Embryonic facial prominence (tissue), 1 donor: ENCODE measurements around the gene CCSER2.
"Not testable (repeated sequence)": the region's sequence is repeated elsewhere in the genome, so short reads cannot be mapped to it uniquely, and the experiment has no call there.

Experiments
- DNase-seq: peaks from one replicate; pipeline ENCODE4 v3.0.0-alpha.2; 2016; ENCODE audit errors: extremely low spot score

The CCSER2 gene, protein sequence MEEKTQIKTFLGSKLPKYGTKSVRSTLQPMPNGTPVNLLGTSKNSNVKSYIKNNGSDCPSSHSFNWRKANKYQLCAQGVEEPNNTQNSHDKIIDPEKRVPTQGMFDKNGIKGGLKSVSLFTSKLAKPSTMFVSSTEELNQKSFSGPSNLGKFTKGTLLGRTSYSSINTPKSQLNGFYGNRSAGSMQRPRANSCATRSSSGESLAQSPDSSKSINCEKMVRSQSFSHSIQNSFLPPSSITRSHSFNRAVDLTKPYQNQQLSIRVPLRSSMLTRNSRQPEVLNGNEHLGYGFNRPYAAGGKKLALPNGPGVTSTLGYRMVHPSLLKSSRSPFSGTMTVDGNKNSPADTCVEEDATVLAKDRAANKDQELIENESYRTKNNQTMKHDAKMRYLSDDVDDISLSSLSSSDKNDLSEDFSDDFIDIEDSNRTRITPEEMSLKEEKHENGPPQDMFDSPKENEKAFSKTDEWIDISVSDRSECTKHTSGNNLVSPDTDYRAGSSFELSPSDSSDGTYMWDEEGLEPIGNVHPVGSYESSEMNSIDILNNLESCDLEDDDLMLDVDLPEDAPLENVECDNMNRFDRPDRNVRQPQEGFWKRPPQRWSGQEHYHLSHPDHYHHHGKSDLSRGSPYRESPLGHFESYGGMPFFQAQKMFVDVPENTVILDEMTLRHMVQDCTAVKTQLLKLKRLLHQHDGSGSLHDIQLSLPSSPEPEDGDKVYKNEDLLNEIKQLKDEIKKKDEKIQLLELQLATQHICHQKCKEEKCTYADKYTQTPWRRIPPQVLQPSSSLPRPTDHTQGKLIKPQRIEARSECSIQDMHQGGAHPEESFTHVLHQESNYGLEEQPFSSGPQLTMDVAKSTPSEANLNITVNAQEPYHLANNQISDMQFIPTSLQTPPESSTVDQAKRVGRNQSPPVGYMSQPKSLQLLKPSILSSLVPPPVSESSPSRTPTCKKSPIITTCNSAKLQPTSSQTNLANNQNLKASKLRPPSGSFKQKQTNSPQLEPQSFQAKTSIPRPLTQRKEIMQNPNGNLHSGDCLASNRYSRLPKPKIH

DNA sequence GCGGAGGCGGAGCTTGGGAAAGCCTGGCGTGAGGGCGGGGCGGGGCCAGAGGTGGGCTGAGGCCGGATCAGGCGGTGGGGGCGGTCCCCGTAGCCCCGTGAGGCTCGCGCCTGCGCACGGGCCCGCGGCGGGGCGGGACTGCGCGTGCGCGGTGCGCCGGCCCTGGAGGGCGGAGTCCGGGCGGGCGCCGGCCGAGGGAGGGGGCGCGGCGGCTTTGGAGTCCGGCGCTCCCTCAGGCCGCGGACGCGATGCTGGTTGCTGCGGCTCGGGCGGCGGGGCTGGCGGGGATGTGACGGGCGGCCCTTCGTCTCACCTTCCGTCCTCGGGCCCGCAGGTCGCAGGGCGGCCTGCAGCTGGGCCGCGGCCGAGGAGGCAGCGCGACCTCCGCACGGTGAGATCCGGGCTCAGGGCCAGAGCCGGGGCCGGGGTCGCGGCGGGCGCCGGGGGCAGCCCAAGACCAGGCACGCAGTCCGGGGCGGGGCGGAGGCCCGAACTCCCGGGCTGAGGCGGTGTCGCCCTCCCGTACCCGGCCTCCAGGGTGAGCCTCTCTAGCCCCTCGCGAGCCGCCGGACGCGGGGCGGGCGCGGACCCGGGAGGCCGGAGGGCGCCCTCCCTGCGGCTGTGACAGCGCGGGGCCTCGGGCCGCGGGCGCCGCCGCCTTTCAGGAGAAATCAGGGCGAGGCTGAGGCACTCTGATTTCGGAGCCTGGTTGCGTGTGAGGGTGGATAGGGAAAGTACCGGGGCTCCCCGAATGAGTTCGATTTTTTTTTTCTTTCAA lies at the start of gene CCSER2:
Gene CCSER2, plus strand, starts transcription at position 172 of the 778 bp plus-strand sequence. CDS start 42,464 bp downstream, outside the sequence.
- peak; percentile 64 for DNase-seq

DNA sequence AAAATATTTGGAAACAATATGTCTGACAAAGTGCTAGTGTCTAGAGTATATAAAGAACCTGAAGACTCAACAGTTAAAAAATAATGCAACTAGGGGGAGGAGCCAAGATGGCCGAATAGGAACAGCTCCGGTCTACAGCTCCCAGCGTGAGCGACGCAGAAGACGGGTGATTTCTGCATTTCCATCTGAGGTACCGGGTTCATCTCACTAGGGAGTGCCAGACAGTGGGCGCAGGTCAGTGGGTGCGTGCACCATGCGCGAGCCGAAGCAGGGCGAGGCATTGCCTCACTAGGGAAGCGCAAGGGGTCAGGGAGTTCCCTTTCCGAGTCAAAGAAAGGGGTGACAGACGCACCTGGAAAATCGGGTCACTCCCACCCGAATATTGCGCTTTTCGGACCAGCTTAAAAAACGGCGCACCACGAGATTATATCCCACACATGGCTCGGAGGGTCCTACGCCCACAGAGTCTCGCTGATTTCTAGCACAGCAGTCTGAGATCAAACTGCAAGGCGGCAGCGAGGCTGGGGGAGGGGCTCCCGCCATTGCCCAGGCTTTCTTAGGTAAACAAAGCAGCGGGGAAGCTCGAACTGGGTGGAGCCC lies 48.4 kb upstream of the CCSER2 start:
- not testable (repeated sequence) for DNase-seq

DNA sequence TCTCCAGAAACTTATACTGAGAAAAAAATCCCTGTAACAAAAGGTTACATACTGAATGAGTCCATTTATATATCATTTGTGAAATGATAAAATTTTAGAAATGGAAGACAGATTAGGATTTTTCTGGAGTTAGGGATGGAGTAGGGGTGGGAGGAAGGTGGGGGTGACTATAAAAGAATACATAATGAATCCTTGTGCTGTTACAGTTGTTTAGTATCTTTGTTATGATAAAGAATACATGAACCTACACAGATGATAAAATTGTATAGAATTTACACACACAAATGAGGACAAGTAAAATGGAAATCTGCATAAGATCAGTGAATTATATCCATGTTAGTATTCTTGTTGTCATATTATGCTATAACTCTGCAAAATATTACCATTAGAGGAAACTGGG lies 41.7 kb upstream of the CCSER2 start:
- no peak for DNase-seq

DNA sequence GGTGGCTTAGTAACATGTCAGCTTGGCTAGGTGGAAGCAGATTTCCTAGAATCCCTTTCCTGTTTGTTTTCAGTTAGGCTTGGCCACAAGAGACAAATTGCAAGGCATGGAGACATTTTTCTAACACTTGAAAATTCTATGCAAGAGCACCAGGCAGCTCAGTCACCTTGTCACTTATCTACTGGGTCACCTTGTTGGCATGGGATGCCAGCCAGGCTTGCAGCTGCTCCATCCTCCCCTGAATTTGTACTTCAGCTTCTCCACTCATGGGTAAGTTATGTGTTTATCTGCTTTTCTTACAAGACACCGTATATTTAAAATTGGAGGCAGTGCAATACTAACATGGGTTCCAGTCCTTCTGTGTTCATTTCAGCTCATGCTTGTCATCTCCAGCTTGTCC lies 40.2 kb upstream of the CCSER2 start:
- DNase-seq: no peak

DNA sequence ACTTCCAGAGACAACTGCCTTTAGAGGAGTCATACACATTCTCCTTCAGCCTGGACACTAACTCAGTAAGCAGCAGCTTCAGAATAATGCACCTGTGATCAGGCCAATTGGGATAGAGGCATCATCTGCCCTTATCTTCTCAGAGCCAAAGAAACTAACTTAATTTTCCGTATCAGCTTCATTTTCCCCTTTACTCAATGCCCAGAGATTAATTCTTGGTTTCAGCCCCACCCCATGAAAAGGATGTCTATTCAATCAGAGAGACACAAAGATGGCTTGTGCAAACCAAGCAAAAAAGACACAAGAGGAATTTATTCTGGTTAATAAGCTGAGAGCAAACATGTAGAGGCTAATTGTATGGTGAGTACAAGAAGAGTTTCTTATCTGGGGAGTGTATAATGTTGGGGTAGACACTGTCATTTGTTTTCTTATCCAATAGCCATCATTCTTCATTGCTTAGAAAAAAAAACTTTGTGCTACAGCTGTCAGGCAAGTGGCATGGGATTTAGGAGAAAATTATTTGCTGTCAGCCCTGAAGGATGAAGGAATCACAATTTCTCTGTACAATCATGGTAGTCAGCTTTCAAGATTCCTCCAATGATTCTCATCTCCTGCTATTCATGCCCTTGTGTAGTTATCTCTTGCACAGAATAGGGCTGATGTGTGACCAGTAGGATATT lies 38.7 kb upstream of the CCSER2 start:
- no peak for DNase-seq

DNA sequence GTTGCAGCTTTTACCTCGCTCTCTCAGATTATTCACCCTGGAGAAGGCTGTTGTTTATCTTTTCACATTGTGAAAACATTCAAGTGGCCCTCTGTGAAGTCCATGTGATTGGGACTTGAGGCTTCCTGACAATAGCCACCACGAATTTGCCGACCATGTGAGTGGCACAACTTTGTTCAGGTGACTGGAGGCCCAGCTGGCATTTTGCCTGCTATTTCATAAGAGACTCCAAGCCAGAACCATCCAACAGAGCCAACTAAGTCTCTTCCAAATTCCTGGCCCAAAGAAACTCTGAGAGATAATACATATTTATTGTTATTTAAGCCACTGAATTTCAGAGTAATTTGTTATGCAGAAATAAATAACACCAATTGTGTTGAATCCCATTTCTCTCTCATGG lies 38.2 kb upstream of the CCSER2 start:
- no peak for DNase-seq

DNA sequence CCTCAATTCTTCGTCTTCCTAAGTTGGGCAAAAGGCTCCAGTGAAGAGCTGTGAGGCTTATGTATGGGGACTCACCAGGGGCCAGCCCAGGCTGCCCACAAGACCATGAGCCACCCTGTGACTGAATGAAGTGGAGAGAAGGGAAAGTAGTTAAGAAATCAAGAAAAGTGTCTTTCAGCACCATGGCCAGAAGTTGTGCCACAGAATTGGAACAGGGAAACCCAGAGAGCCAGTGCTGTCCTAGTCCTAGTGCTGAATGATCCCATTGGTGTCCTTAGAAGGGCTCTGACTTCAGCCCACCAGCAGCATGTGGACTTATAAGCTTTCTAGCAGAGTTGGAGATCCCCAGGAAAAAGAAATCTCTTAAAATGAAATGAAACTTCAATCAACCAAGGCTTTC lies 37.0 kb upstream of the CCSER2 start:
- DNase-seq: peak; percentile 31

DNA sequence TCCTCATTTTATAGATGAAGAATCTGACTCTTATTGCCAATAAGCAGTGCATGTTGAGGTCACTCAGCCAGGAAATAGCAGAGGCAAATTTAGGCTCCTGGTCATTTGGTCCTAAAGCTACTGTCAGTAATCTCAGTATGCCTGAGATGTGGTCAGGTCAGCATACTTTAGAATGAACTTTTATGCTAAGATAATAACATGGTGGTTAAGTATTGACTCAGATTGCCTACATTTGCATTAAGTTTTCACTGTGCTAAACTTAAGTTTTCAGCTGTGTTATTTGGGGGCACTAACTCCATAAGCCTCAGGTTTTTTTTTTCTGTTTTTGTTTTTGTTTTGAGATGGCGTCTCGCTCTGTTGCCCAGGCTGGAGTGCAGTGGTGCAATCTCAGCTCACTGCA lies 35.9 kb upstream of the CCSER2 start:
- DNase-seq: no peak

DNA sequence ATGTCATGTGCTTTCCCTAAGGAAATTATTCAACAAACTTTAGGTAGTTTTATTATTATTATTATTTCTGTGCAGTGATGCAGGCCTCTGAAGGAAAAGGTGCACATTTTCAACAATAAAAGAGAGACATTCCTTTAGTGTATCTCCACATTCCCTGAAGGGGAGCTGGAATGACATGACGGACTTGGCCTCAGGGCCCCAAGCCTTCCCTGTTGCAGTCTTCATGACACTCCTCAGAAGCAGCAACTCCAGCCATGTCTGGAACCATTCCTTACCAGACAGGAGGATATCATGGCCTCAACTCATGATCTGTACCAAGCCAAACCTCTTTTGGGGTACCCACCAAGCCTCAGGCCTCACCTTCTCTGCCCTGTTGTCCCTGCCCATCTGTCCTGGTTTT lies 35.2 kb upstream of the CCSER2 start:
- DNase-seq: no peak

DNA sequence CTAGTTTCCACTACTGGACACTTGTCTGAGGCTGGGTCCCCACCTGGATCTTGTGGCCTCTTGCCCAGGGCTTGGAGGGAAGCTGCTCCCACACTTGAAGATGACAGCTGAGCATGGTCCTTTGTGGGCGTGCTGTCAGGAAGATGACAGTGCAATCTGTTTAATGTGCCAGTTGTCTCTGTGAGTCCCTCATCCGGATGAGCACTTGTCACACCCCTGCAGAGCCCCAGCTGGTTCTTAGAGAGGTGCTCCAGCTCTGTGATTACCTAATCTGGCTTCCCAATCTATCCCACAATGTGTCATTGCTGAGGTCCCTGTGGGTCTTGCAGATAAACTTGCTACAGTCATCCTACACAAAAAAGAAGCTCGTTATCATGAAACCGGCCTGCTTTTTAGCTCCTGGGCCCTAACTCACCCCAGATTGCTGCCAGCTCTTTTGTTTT lies 34.8 kb upstream of the CCSER2 start:
- no peak for DNase-seq

DNA sequence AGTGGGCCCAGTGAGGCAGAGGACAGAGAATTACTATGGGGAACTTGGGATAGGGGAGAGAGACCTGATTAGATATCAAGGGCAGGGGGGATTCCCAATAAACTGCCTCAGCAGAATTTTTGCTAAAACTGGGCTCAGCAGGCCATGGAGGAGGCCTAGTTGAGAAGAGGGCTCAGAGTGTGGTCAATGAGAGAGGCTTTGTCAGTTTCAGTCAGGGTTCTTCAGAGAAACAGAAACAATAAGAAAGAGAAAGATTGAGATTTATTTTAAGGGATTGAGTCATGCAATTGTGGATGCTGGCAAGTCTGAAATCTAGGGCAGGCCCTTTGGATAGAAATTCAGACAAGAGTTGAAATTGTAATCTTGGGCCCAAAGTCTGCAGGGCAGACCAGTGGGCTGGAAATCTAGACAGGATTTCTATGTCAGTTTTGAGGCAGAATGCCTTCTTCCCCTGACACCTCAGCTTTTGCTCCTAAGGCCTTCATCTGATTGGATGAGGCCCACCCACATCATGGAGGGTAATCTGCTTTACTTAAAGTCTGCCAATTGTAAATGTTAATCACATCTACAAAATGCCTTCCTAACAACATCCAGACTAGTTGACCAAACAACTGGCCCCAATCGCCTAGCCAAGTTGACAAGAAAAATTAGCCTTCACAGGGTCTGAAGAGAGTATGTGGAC lies 33.5 kb upstream of the CCSER2 start:
- DNase-seq: no peak

DNA sequence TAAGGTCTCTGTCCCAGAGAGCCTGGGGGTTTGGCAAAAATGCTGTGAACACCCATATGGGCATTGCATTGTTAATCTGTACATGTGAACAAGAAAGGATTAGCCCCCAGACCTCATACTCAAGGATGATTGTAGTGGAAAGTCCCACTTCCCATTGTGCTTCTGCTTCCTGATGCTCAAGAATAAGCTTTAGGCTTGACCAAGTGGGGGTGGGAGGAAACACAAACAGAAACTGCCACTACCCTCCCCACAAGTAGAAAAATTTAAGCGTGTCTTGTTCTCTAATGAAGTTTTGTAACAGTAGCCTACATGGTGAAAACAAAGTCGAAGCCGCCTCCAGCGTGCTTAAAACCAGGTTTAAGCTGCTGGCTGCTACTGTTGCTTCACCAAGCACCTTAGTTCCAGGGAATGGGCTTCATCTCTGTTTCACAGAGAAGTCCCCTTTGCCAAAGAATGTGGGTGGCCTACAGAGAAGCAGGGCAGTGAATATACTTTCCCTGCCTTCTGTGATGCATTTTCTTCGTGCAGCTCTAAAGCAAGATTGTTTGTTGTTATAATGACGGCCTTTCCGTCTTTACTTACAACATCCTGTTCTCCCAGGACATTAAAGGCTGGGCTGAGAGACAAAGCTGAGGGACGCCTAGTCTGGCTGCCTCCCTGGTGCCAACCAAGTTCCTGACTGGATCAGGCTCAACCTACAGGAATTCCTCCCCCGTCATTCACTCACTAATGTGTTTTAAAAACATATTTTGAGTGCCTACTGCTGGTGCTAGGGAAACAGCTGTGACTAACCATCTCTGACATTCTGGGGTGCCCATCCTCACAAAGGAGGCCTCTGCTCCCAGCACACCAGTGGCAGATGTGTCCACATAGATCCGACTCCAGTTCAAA lies 32.1 kb upstream of the CCSER2 start:
- no peak for DNase-seq

DNA sequence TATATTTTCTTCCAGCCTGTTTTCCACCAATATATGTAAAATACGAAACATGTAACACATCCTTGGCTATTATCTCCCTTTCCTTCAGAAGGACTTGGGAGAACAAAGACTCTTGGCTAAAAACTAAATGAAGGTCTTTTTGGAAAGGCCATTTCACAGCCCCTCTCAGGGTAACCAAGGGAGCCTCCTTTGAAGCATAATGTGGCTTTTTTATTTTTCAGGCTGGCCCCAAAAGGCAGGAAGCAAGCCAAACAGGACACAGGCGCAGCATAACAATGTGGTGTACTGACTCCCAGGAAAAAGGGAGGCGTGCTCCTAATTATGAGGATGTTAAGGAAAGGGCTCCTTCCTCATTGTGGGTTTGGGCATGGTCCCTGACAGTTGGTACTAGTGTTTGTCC lies 30.3 kb upstream of the CCSER2 start:
- DNase-seq: no peak

DNA sequence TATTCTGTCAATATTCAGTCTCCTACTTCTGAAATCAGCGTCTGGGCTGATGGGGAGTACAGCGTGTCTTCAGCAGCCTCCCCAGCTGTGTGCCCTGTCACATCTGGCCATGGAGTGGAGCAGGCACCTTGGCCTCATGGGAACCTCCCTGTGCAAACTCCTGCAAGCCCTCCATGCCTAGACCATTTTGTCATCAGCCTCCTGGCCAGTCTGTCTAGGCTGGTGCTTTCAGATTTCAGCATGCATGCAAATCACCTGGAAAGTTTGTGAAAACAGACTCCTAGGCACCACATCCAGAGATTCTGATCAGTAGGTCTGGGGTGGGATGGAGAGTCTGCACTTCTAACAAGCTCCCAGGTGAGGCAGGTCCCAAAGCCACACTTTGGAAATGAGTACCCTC lies 26.2 kb upstream of the CCSER2 start:
- DNase-seq: no peak

DNA sequence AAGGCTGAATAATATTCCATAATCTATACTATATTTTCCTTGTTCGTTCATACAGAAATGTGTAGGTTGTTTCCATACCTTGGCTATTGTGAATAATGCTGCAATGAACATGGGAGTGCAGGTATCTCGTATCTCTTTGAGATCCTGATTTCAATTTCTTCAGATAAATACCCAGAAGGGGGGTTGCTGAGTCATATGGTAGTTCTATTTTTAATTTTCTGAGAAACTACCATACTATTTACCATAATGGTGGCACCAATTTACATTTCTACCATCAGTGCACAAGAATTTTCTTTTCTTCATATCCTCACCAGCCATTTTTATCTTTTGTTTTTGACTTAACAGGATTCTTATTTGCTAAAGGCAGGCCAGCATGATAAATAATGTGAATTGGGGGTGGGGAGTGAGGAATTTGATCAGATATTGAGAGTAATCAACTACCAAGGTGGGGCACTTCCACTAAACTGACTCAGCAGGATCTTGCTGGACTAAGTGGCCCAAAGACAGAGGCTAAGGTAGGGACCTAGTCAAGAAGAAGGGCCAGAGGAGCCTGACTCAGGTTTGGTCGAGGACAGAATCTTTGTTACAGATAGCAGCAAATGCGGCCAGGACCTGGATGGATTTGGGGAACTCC lies 21.5 kb upstream of the CCSER2 start:
- no peak for DNase-seq

DNA sequence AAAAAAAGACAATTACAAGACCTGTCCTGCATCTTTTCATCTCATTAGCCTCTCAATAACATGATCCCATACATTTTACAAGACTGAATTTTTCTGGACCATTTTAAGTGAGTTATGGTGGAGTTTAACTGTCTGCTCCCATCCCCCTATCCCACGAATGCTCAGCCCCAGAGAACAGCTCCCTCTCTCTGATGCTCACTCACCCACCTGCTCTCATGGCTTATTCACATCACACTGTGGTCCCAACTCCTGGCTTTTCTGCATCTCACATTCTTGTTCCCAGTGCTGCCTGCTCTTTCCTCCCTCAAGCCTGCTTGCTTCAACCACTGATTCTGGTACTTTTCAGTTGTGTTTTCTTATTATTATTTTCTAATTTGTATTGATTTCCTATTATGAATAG lies 20.4 kb upstream of the CCSER2 start:
- DNase-seq: no peak

DNA sequence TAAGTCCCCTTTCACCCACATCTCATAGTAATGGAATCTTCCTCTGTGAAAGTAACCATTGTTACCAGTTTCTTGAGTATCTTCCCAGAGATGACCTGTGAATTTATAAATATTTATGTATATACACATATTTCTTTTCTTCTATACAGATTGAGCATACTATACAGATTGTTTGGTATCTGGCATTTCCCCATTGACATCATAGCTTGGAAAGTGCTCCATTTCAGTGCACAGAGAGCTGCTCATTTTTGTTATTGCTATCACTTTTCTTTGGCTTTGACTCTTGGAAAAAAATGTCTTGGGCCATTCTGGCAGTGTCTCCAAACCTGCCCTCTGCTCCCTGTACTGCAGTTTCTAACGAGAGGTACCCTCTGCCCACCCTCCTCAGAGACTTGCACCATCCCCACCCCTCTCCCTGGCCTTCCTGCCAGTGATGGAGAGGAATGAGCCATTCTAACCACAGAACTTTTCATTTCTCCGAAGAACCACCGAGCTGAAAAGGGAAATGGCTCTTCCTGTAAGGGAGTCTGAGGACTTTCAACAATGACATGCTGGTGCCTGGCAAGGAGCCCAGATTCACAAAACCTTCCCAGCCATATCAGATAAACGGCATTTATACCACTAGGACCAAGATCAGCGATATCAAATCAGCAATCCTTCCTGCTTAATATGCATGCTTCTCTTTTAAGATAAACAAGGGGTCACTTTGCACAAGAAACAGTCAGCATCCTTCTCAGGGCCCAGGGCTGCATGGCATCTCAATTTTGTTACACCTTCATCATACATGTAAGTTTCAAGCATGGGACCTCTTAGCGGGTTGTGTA lies 19.7 kb upstream of the CCSER2 start:
- DNase-seq: no peak

DNA sequence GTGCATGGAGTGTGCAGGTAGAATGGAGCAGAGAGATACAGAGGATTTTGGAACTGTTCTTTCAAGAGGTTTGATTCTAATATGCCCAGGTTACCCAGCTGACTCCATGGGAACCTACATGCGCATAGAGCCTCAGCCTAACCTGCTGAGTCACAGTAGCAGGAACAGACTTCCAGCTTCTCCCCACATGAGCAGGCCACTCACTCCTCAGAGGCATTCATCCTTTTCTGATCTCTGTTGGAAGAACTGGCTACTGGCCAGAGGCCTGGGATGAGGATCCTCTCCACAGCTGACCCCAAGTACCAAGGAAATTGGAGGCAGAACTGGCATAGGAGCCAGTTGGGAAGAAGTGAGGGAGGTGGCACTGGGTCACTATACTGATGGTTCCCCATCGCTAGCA lies 17.9 kb upstream of the CCSER2 start:
- no peak for DNase-seq
